NCI-H345 treated with DMSO at 0.1 percent for 48 hours (cell line): ENCODE results near the gene KLHL42.
A peak's percentile ranks its signal among the peaks of the same experiment; 100 is the strongest.

Experiments
- DNase-seq: peaks from one replicate; lab custom pipeline; 2025; ENCODE audit not compliant: unreplicated experiment; lab: John Stamatoyannopoulos, UW

The KLHL42 gene

GRCh38 chr12:27779416-27779919 is 565 bp upstream of the KLHL42 start:
- peak; percentile 26 for DNase-seq

- peak; percentile 23 for DNase-seq
These were observed 777 bp downstream of the KLHL42 start for GRCh38 chr12:27780612-27781408.

- DNase-seq = no peak
These were observed 1.6 kb downstream of the KLHL42 start for GRCh38 chr12:27781680-27782079.

GRCh38 chr12:27782481-27782880 is 2.4 kb downstream of the KLHL42 start:
- no peak for DNase-seq

GRCh38 chr12:27785882-27786570 is 6.0 kb downstream of the KLHL42 start:
- DNase-seq = no peak

- no peak for DNase-seq
These were observed 7.5 kb downstream of the KLHL42 start for GRCh38 chr12:27787559-27787958.

GRCh38 chr12:27790179-27790578 is 10.1 kb downstream of the KLHL42 start:
- no peak for DNase-seq

GRCh38 chr12:27794818-27795584 is 15.0 kb downstream of the KLHL42 start:
- DNase-seq = no peak

GRCh38 chr12:27796128-27796527 is 16.1 kb downstream of the KLHL42 start:
- DNase-seq = no peak

- DNase-seq = no peak
These were observed 17.4 kb downstream of the KLHL42 start for GRCh38 chr12:27797301-27798025.

GRCh38 chr12:27800819-27801218 is 20.8 kb downstream of the KLHL42 start:
- no peak for DNase-seq

- DNase-seq = no peak
These were observed 21.6 kb downstream of the KLHL42 start for GRCh38 chr12:27801630-27802029.

GRCh38 chr12:27802511-27802910 is 22.5 kb downstream of the KLHL42 start:
- no peak for DNase-seq

- DNase-seq = no peak
These were observed 22.9 kb downstream of the KLHL42 start for GRCh38 chr12:27802936-27803335.

GRCh38 chr12:27805238-27805637 is 25.2 kb downstream of the KLHL42 start:
- no peak for DNase-seq

GRCh38 chr12:27806259-27806658 is 26.2 kb downstream of the KLHL42 start:
- no peak for DNase-seq

GRCh38 chr12:27807063-27807703 is 27.1 kb downstream of the KLHL42 start:
- DNase-seq = no peak

GRCh38 chr12:27808841-27809240 is 28.8 kb downstream of the KLHL42 start:
- no peak for DNase-seq

GRCh38 chr12:27810756-27811155 is 30.7 kb downstream of the KLHL42 start:
- DNase-seq = no peak

- no peak for DNase-seq
These were observed 32.5 kb downstream of the KLHL42 start for GRCh38 chr12:27812502-27812901.
